Measurements from ENCODE around the gene CMIP. TPM values are rescaled to one million over a fixed set of nuclear protein-coding genes. Genes with fewer than 3 reads are reported as not detected.

CMIP gene
- polyA plus RNA-seq, 1 of the 3 experiments (the other 2 are of a cell fraction) = 5.4 TPM

DNA sequence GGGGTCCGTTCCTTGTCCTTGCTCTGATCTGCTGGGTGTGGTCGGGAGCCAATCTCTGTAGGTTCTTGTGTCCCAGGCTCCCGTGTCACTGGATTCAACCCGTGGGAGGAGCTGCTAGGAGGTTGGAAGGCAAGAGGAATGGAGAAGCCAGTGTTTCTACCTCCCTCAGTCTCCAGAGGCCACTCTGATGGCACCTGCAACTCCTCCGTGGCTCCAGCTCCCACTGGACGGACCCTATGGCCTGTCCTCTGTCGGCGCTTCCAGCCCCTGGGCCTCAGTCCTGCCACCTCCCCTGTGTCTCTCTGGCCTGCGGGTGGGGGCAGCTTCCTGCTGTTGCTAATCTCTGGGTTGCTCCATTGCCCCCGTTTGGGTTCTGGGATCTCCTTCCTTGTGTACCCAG lies 71.1 kb downstream of the CMIP start:
- ChIA-PET CTCF (interaction anchor here (0.5 to 3.0 kb wide), 5 partner anchors 11 to 112 kb away, joined by 3 to 10 read pairs (median 3); no protein-coding TSS in a partner anchor), POLR2A (interaction anchor here (0.9 to 2.5 kb wide), 9 partner anchors 13 to 95 kb away, joined by 3 to 8 read pairs (median 6); no protein-coding TSS in a partner anchor)
- TF ChIP-seq POLR2AphosphoS5 (IDR thresholded peaks at IDR 0.05; ENCODE audit: low read depth, low read length) (no peak), SMC3 (IDR thresholded peaks at IDR 0.05; ENCODE audit: low read depth, low read length) (no peak), RFX5 (IDR thresholded peaks at IDR 0.05; ENCODE audit: low read length) (no peak), MXI1 (IDR thresholded peaks at IDR 0.05; ENCODE audit: low read depth, low read length) (no peak)
- peaks cover 8% of the 10 kb centered on the region for H3F3A ChIP-seq (replicated peaks; ENCODE audit: insufficient read depth)
- no peaks in the 10 kb centered on the region for H3K36me3 ChIP-seq (replicated peaks in 1 of 2; ENCODE audit: control insufficient read depth in 1 of 2, insufficient read depth in 2 of 2, low read length in 1 of 2)
- no peak overlapping the region for H3K4me2 ChIP-seq
- DNase-seq = no peak
- peaks cover 0 to 31% of the 10 kb centered on the region in 2 experiments; a peak in 1 of 4 replicates for H3K4me1 ChIP-seq (ENCODE audit: control insufficient read depth in 1 of 2, insufficient read depth in 2 of 2, low read depth in 1 of 2, low read length in 1 of 2)
- H3K9me3 ChIP-seq = no peaks in the 10 kb centered on the region
- H4K20me1 ChIP-seq (ENCODE audit: insufficient read depth) = 0 out of 2 replicates have a peak, but pooled peaks cover 2% of the 10 kb centered on the region
- no peaks in the 10 kb centered on the region for H3K9me2 ChIP-seq
- peak overlapping the region; percentile 20 to 98; a peak in 3 of 4 replicates for H3K27ac ChIP-seq (ENCODE audit: low read depth in 2 of 2, low read length in 1 of 2)
- peaks cover 22% of the 10 kb centered on the region for H3K79me2 ChIP-seq (ENCODE audit: insufficient read depth)
- WGBS (ENCODE audit: low lambda C conversion rate) = 86% methylated on average over 6 of the region's 10 CpGs
- H3K4me3 ChIP-seq (ENCODE audit: low read depth in 2 of 2, low read length in 1 of 2) = no peak overlapping the region
- no peak overlapping the region for H3K9ac ChIP-seq
- H2AFZ ChIP-seq (ENCODE audit: low read depth) = no peak overlapping the region
- no peaks in the 10 kb centered on the region for H3K27me3 ChIP-seq (ENCODE audit: insufficient read depth)

GRCh38 chr16:81516478-81517149 lies 72.0 kb downstream of the CMIP start:
- H4K20me1 ChIP-seq (ENCODE audit: insufficient read depth) = 0 out of 2 replicates have a peak, but pooled peaks cover 3% of the 10 kb centered on the region

More at GRCh38 chr16:81516478-81517149, 72.0 kb downstream of the CMIP start:
- Histone ChIP-seq H3K27ac (ENCODE audit: low read depth in 2 of 2, low read length in 1 of 2) (peak overlapping the region in 1 of 2 experiments; percentile 98; a peak in 2 of 4 replicates), H3K9ac (no peak overlapping the region), H3K9me3 (no peaks in the 10 kb centered on the region), H3K9me2 (no peaks in the 10 kb centered on the region), H3F3A (replicated peaks; ENCODE audit: insufficient read depth) (no peaks in the 10 kb centered on the region), H3K27me3 (ENCODE audit: insufficient read depth) (no peaks in the 10 kb centered on the region), H3K4me3 (ENCODE audit: low read depth in 2 of 2, low read length in 1 of 2) (no peak overlapping the region; a peak in 1 of 4 replicates), H2AFZ (ENCODE audit: low read depth) (no peak overlapping the region), H3K4me2 (no peak overlapping the region), H3K79me2 (ENCODE audit: insufficient read depth) (peaks cover 19% of the 10 kb centered on the region), H3K4me1 (ENCODE audit: control insufficient read depth in 1 of 2, insufficient read depth in 2 of 2, low read depth in 1 of 2, low read length in 1 of 2) (peaks cover 0 to 38% of the 10 kb centered on the region in 2 experiments; a peak in 2 of 4 replicates), H3K36me3 (replicated peaks in 1 of 2; ENCODE audit: control insufficient read depth in 1 of 2, insufficient read depth in 2 of 2, low read length in 1 of 2) (no peaks in the 10 kb centered on the region)
- DNase-seq = peak; percentile 84
- ChIA-PET POLR2A (interaction anchor here (0.7 to 2.5 kb wide), 11 partner anchors 14 to 94 kb away, joined by 3 to 8 read pairs (median 5); no protein-coding TSS in a partner anchor), CTCF (interaction anchor here (0.5 to 3.0 kb wide), 5 partner anchors 11 to 112 kb away, joined by 3 to 10 read pairs (median 4); no protein-coding TSS in a partner anchor)
- WGBS (ENCODE audit: low lambda C conversion rate) = 70% methylated on average over 10 of the region's 14 CpGs
- TF ChIP-seq GABPA (IDR thresholded peaks at IDR 0.05; ENCODE audit: low read depth) (no peak), RCOR1 (IDR thresholded peaks at IDR 0.05; ENCODE audit: low read length) (peak; percentile 90), NRF1 (IDR thresholded peaks at IDR 0.05; ENCODE audit: low read depth, low read length) (peak; percentile 6; the same call in 1 of the 2 replicates), EP300 (IDR thresholded peaks at IDR 0.05; ENCODE audit: borderline replicate concordance in 1 of 2, low read depth in 1 of 2, low read length in 1 of 2) (peak in 1 of 2 experiments; percentile 96; a peak in 2 of 4 replicates), ELF1 (IDR thresholded peaks at IDR 0.05) (no peak), NFIC (IDR thresholded peaks at IDR 0.05; ENCODE audit: borderline replicate concordance) (no peak), SMC3 (IDR thresholded peaks at IDR 0.05; ENCODE audit: low read depth, low read length) (peak; percentile 1; the same call in 1 of the 2 replicates), GATA2 (CRISPR knock-in tag; IDR thresholded peaks at IDR 0.05) (peak; percentile 78), USF2 (IDR thresholded peaks at IDR 0.05; ENCODE audit: borderline replicate concordance, low read depth, low read length) (no peak), EZH2phosphoT487 (IDR thresholded peaks at IDR 0.05; ENCODE audit: borderline replicate concordance, low read depth) (no peak), FOSL2 (IDR thresholded peaks at IDR 0.05; ENCODE audit: borderline replicate concordance, low read depth) (no peak), MXI1 (IDR thresholded peaks at IDR 0.05; ENCODE audit: low read depth, low read length) (peak; percentile 34; the same call in 1 of the 2 replicates), JUND (IDR thresholded peaks at IDR 0.05) (no peak), RAD21 (IDR thresholded peaks at IDR 0.05; ENCODE audit: low read length) (peak; percentile 38; the same call in 1 of the 2 replicates), POLR2AphosphoS5 (IDR thresholded peaks at IDR 0.05; ENCODE audit: low read depth, low read length) (peak; percentile 43), CHD2 (IDR thresholded peaks at IDR 0.05; ENCODE audit: low read length, partially characterized antibody) (peak; percentile 85), TCF12 (IDR thresholded peaks at IDR 0.05) (peak; percentile 71)
- TF ChIP-seq, protein P1, sequence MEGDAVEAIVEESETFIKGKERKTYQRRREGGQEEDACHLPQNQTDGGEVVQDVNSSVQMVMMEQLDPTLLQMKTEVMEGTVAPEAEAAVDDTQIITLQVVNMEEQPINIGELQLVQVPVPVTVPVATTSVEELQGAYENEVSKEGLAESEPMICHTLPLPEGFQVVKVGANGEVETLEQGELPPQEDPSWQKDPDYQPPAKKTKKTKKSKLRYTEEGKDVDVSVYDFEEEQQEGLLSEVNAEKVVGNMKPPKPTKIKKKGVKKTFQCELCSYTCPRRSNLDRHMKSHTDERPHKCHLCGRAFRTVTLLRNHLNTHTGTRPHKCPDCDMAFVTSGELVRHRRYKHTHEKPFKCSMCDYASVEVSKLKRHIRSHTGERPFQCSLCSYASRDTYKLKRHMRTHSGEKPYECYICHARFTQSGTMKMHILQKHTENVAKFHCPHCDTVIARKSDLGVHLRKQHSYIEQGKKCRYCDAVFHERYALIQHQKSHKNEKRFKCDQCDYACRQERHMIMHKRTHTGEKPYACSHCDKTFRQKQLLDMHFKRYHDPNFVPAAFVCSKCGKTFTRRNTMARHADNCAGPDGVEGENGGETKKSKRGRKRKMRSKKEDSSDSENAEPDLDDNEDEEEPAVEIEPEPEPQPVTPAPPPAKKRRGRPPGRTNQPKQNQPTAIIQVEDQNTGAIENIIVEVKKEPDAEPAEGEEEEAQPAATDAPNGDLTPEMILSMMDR (IDR thresholded peaks at IDR 0.05) = no peak

All from SK-N-SH (cell line).